SH-SY5Y (cell line): ENCODE results near the gene ATP5ME.

Source experiments
- GATA2 ChIP-seq: IDR thresholded peaks from 2 replicates; pipeline ENCODE4 v1.6.1; 2011; ENCODE audit warnings: mild to moderate bottlenecking, low read depth, low read length
- GATA3 ChIP-seq: IDR thresholded peaks from 2 replicates; pipeline ENCODE4 v1.6.1; 2011; ENCODE audit warnings: low read depth, mild to moderate bottlenecking, low read length, moderate library complexity

GRCh38 chr4:717601-718320, 43.7 kb upstream of the ATP5ME start:
- TF ChIP-seq GATA2 (no peak), GATA3 (no peak)
